Breast epithelium (tissue), 4 donors: ENCODE data around the gene KLHDC4. TPM values are rescaled to one million over a fixed set of nuclear protein-coding genes. Genes with fewer than 3 reads are reported as not detected.

Source experiments
- DNase-seq, 2 donors: peaks; one replicate each; pipeline ENCODE4 v3.0.0-alpha.2; 2019; ENCODE audit warnings: low spot score in 2 of 2
- H3K27ac ChIP-seq, 2 donors: fragments of 200-600 bp; sonication (generic) in 1 of 2; one replicate each; pipeline ENCODE4 v1.5.1; 2016 to 2019; ENCODE audit warnings: mild to moderate bottlenecking in 1 of 2
- H3K27me3 ChIP-seq, 2 donors: fragments of 200-600 bp; sonication (generic) in 1 of 2; one replicate each; pipeline versions ENCODE4 v1.5.1 to v1.6.0; 2017 to 2019; ENCODE audit warnings: control low read depth in 1 of 2, mild to moderate bottlenecking in 1 of 2
- H3K36me3 ChIP-seq: fragments of 200-600 bp; one replicate; pipeline ENCODE4 v1.5.1; 2019
- H3K4me1 ChIP-seq, 2 donors: fragments of 200-600 bp; sonication (generic); one replicate each; pipeline ENCODE4 v1.5.1; 2016 to 2019; ENCODE audit warnings: control low read depth in 1 of 2
- H3K4me3 ChIP-seq, 3 donors: fragments of 200-600 bp; sonication (generic); 1 replicate in 2 of 3; 2 replicates in 1 of 3; pipeline ENCODE4 v1.5.1; 2016 to 2019; ENCODE audit warnings: mild to moderate bottlenecking in 3 of 3, moderate library complexity in 2 of 3
- H3K9me3 ChIP-seq, 2 donors: fragments of 200-600 bp; sonication (generic) in 1 of 2; one replicate each; pipeline ENCODE4 v1.5.1; 2016 to 2019; ENCODE audit warnings: control low read depth in 1 of 2
- CTCF ChIP-seq, 3 donors: fragments of 450-650 bp; IDR thresholded peaks; one replicate each; pipeline ENCODE4 v1.5.1; 2016 to 2017; ENCODE audit warnings: antibody characterized with exemption in 3 of 3, mild to moderate bottlenecking in 3 of 3, moderate library complexity in 3 of 3
- POLR2A ChIP-seq: fragments of 450-650 bp; IDR thresholded peaks from one replicate; pipeline ENCODE4 v1.6.1; 2016; ENCODE audit warnings: antibody characterized with exemption, mild to moderate bottlenecking, moderate library complexity
- POLR2AphosphoS5 ChIP-seq, 3 donors: sonication (generic); formaldehyde crosslinking; IDR thresholded peaks; one replicate each; pipeline ENCODE4 v1.6.1; 2017; ENCODE audit warnings: antibody characterized with exemption in 3 of 3
- intact Hi-C: fragments of 100-400 bp; cut with DNase I; formaldehyde crosslinking; loops from one replicate; pipeline ENCODE4 v1.15.1; 2023; ENCODE audit warnings: low total_unique reads
- total RNA-seq, 3 donors: library from RNA; depleted of rRNA; stranded (reverse); fragments of >200 nt; gene quantifications; one replicate each; pipeline ENCODE4 v1.1.0, GENCODE V29; 2016

KLHDC4 gene
- total RNA-seq, 3 donors from 2014 or later: 25.9 to 35.6 (median 32.4) TPM

GRCh38 chr16:87808108-87808507, 42.3 kb upstream of the KLHDC4 start:
- no peaks in the 10 kb centered on the region for H3K27me3 ChIP-seq
- H3K4me1 ChIP-seq: no peaks in the 10 kb centered on the region
- H3K9me3 ChIP-seq: no peaks in the 10 kb centered on the region
- intact Hi-C loops: no loop called here
- no peak overlapping the region for H3K4me3 ChIP-seq
- TF ChIP-seq POLR2A (no peak), CTCF (IDR thresholded peaks at IDR 0.05) (no peak), POLR2AphosphoS5 (IDR thresholded peaks at IDR 0.05) (no peak)
- no peak overlapping the region for H3K27ac ChIP-seq
- no peaks in the 10 kb centered on the region for H3K36me3 ChIP-seq
- DNase-seq: no peak

GRCh38 chr16:87806641-87807546, 41.1 kb upstream of the KLHDC4 start:
- Histone ChIP-seq H3K4me3 (peak overlapping the region; percentile 20 to 53 (median 29)), H3K36me3 (no peaks in the 10 kb centered on the region), H3K9me3 (no peaks in the 10 kb centered on the region), H3K27me3 (no peaks in the 10 kb centered on the region), H3K4me1 (no peaks in the 10 kb centered on the region), H3K27ac (peak overlapping the region in 1 of 2 donors; percentile 30)
- intact Hi-C loops: no loop called here
- DNase-seq: peak in 1 of 2 donors; percentile 27
- TF ChIP-seq POLR2AphosphoS5 (IDR thresholded peaks at IDR 0.05) (no peak), POLR2A (no peak), CTCF (IDR thresholded peaks at IDR 0.05) (no peak)

GRCh38 chr16:87806261-87806640, 40.5 kb upstream of the KLHDC4 start:
- intact Hi-C loops: no loop called here
- Histone ChIP-seq H3K9me3 (no peaks in the 10 kb centered on the region), H3K36me3 (no peaks in the 10 kb centered on the region), H3K27me3 (no peaks in the 10 kb centered on the region), H3K4me3 (peak overlapping the region; percentile 20 to 53 (median 29)), H3K27ac (no peak overlapping the region), H3K4me1 (no peaks in the 10 kb centered on the region)
- no peak for DNase-seq
- no peak for TF ChIP-seq CTCF (IDR thresholded peaks at IDR 0.05)
- no peak for TF ChIP-seq POLR2A

- intact Hi-C loops: no loop called here
- H3K36me3 ChIP-seq: no peaks in the 10 kb centered on the region
- no peak overlapping the region for H3K27ac ChIP-seq
- TF ChIP-seq CTCF (IDR thresholded peaks at IDR 0.05) (no peak), POLR2A (no peak), POLR2AphosphoS5 (IDR thresholded peaks at IDR 0.05) (no peak)
- no peak overlapping the region for H3K4me3 ChIP-seq
- no peaks in the 10 kb centered on the region for H3K4me1 ChIP-seq
- no peaks in the 10 kb centered on the region for H3K9me3 ChIP-seq
- no peaks in the 10 kb centered on the region for H3K27me3 ChIP-seq
- no peak for DNase-seq
These were observed 37.6 kb upstream of the KLHDC4 start for GRCh38 chr16:87803385-87803784.

GRCh38 chr16:87802670-87803069, 36.9 kb upstream of the KLHDC4 start:
- Histone ChIP-seq H3K36me3 (no peaks in the 10 kb centered on the region), H3K4me3 (no peak overlapping the region), H3K27me3 (no peaks in the 10 kb centered on the region), H3K9me3 (no peaks in the 10 kb centered on the region), H3K27ac (no peak overlapping the region), H3K4me1 (no peaks in the 10 kb centered on the region)
- intact Hi-C loops: no loop called here
- no peak for DNase-seq
- no peak for TF ChIP-seq POLR2A
- TF ChIP-seq POLR2AphosphoS5 (IDR thresholded peaks at IDR 0.05): no peak
- TF ChIP-seq CTCF (IDR thresholded peaks at IDR 0.05): no peak
